HEK293 (cell line): ENCODE results near the gene COL24A1.

Experiments used
- CTCF ChIA-PET: fragments of 350-600 bp; formaldehyde crosslinking; extraction: SDS; loops from one replicate; lab custom pipeline; 2021; ENCODE audit warnings: antibody characterized with exemption; lab: Yijun Ruan, JAX
- POLR2A ChIA-PET: fragments of 300-600 bp; formaldehyde crosslinking; extraction: SDS; loops from one replicate; lab custom pipeline; 2020; ENCODE audit warnings: antibody characterized with exemption, inconsistent platforms; lab: Yijun Ruan, JAX
- H3K27ac ChIP-seq: fragments of 200-500 bp; sonication (Bioruptor generic); 2 replicates; pipeline ENCODE4 v1.5.1; 2014; ENCODE audit warnings: low read depth, low read length, control low read depth, inconsistent platforms; ENCODE audit errors: extremely low read depth
- H3K36me3 ChIP-seq, 2 experiments: fragments of 200-500 bp in 1 of 2; sonication (Bioruptor generic) in 1 of 2; 1 replicate in 1 of 2; 2 replicates in 1 of 2; pipeline ENCODE4 v1.5.1; 2014 to 2017; ENCODE audit warnings: inconsistent platforms in 2 of 2, low read length in 2 of 2; ENCODE audit not compliant: control insufficient read depth in 2 of 2, insufficient read depth in 1 of 2
- H3K4me1 ChIP-seq: fragments of 200-500 bp; sonication (Bioruptor generic); 2 replicates; pipeline ENCODE4 v1.5.1; 2014; ENCODE audit warnings: mild to moderate bottlenecking, low read length, inconsistent platforms; ENCODE audit not compliant: control insufficient read depth, insufficient read depth
- H3K4me3 ChIP-seq: 2 replicates; pipeline ENCODE4 v1.5.1; 2011; ENCODE audit warnings: low read depth, mild to moderate bottlenecking, control low read depth, low read length, moderate library complexity
- H3K9me3 ChIP-seq: fragments of 200-500 bp; sonication (Bioruptor generic); 2 replicates; pipeline ENCODE4 v1.5.1; 2014; ENCODE audit warnings: low read depth, low read length, inconsistent platforms; ENCODE audit not compliant: control insufficient read depth, insufficient read depth
- HOXC10 ChIP-seq: sonication (generic); formaldehyde crosslinking; IDR thresholded peaks from 2 replicates; pipeline ENCODE4 v1.8.1; 2023; ENCODE audit warnings: mild to moderate bottlenecking, missing genetic modification reagents
- KLF7 ChIP-seq: fragments of 450-650 bp; formaldehyde crosslinking; IDR thresholded peaks from 2 replicates; pipeline ENCODE4 v1.5.1; 2016; ENCODE audit warnings: missing biosample characterization, missing genetic modification characterization, borderline replicate concordance
- MYNN ChIP-seq: fragments of 450-650 bp; formaldehyde crosslinking; IDR thresholded peaks from 2 replicates; pipeline ENCODE4 v1.5.1; 2016; ENCODE audit warnings: missing biosample characterization, missing genetic modification characterization, borderline replicate concordance
- MZF1 ChIP-seq: fragments of 450-650 bp; formaldehyde crosslinking; IDR thresholded peaks from 2 replicates; pipeline ENCODE4 v1.5.1; 2017; ENCODE audit warnings: missing biosample characterization, missing genetic modification characterization, borderline replicate concordance
- PRDM1 ChIP-seq: fragments of 450-650 bp; formaldehyde crosslinking; IDR thresholded peaks from 2 replicates; pipeline ENCODE4; 2016; ENCODE audit warnings: missing biosample characterization, missing genetic modification characterization
- ZFHX2 ChIP-seq: fragments of 450-650 bp; formaldehyde crosslinking; conservative IDR thresholded peaks from 2 replicates; pipeline ENCODE4 v1.5.1; 2016; ENCODE audit warnings: missing biosample characterization, missing genetic modification characterization
- ZFP3 ChIP-seq: fragments of 450-650 bp; formaldehyde crosslinking; IDR thresholded peaks from 2 replicates; pipeline ENCODE4 v1.5.1; 2016; ENCODE audit warnings: low read depth, missing biosample characterization, missing genetic modification characterization
- ZNF155 ChIP-seq: fragments of 450-650 bp; formaldehyde crosslinking; IDR thresholded peaks from 2 replicates; pipeline ENCODE4 v1.5.1; 2016; ENCODE audit warnings: missing biosample characterization, missing genetic modification characterization
- ZNF175 ChIP-seq: fragments of 450-650 bp; formaldehyde crosslinking; IDR thresholded peaks from 2 replicates; pipeline ENCODE4 v1.5.1; 2016; ENCODE audit warnings: missing biosample characterization, missing genetic modification characterization
- ZNF211 ChIP-seq: fragments of 450-650 bp; formaldehyde crosslinking; IDR thresholded peaks from 2 replicates; pipeline ENCODE4 v1.5.1; 2016; ENCODE audit warnings: low read depth, missing biosample characterization, missing genetic modification characterization
- ZNF311 ChIP-seq: fragments of 450-650 bp; formaldehyde crosslinking; IDR thresholded peaks from 2 replicates; pipeline ENCODE4 v1.5.1; 2017; ENCODE audit warnings: missing biosample characterization, missing genetic modification characterization, borderline replicate concordance
- ZNF610 ChIP-seq: fragments of 450-650 bp; formaldehyde crosslinking; IDR thresholded peaks from 2 replicates; pipeline ENCODE4 v1.5.1; 2016; ENCODE audit warnings: missing biosample characterization, missing genetic modification characterization, borderline replicate concordance
- ZNF629 ChIP-seq: fragments of 450-650 bp; formaldehyde crosslinking; IDR thresholded peaks from 2 replicates; pipeline ENCODE4 v1.5.1; 2017; ENCODE audit warnings: missing biosample characterization, missing genetic modification characterization
- ZNF791 ChIP-seq: fragments of 450-650 bp; formaldehyde crosslinking; IDR thresholded peaks from 2 replicates; pipeline ENCODE4 v1.5.1; 2016; ENCODE audit warnings: missing biosample characterization, missing genetic modification characterization
- ZXDB ChIP-seq: fragments of 450-650 bp; formaldehyde crosslinking; IDR thresholded peaks from 2 replicates; pipeline ENCODE4 v1.5.1; 2016; ENCODE audit warnings: missing biosample characterization, missing genetic modification characterization
- TF ChIP-seq, protein P1 (sequence below): fragments of 450-650 bp; formaldehyde crosslinking; IDR thresholded peaks from 2 replicates; pipeline ENCODE4 v1.5.1; 2016; ENCODE audit warnings: missing biosample characterization, missing genetic modification characterization
- TF ChIP-seq, protein P2 (sequence below): fragments of 450-650 bp; formaldehyde crosslinking; IDR thresholded peaks from 2 replicates; pipeline ENCODE4 v1.5.1; 2016; ENCODE audit warnings: missing biosample characterization, missing genetic modification characterization
- TF ChIP-seq, protein P3 (sequence below): fragments of 450-650 bp; formaldehyde crosslinking; IDR thresholded peaks from 2 replicates; pipeline ENCODE4 v1.5.1; 2016; ENCODE audit warnings: missing biosample characterization, missing genetic modification characterization
- TF ChIP-seq, protein P4 (sequence below): fragments of 450-650 bp; formaldehyde crosslinking; IDR thresholded peaks from 2 replicates; pipeline ENCODE4 v1.5.1; 2016; ENCODE audit warnings: missing biosample characterization, missing genetic modification characterization
- TF ChIP-seq, protein P5 (sequence below): fragments of 450-650 bp; formaldehyde crosslinking; IDR thresholded peaks from 2 replicates; pipeline ENCODE4 v1.5.1; 2016; ENCODE audit warnings: missing biosample characterization, missing genetic modification characterization
- TF ChIP-seq, protein P6 (sequence below): fragments of 450-650 bp; formaldehyde crosslinking; IDR thresholded peaks from 2 replicates; pipeline ENCODE4 v1.5.1; 2017; ENCODE audit warnings: missing biosample characterization, mild to moderate bottlenecking, missing genetic modification characterization, moderate library complexity
- TF ChIP-seq, protein P7 (sequence below): fragments of 450-650 bp; formaldehyde crosslinking; IDR thresholded peaks from 2 replicates; pipeline ENCODE4 v1.5.1; 2016; ENCODE audit warnings: missing biosample characterization, missing genetic modification characterization
- TF ChIP-seq, protein P8 (sequence below): fragments of 450-650 bp; formaldehyde crosslinking; IDR thresholded peaks from 2 replicates; pipeline ENCODE4 v1.5.1; 2016; ENCODE audit warnings: missing biosample characterization, missing genetic modification characterization

Gene COL24A1

DNA sequence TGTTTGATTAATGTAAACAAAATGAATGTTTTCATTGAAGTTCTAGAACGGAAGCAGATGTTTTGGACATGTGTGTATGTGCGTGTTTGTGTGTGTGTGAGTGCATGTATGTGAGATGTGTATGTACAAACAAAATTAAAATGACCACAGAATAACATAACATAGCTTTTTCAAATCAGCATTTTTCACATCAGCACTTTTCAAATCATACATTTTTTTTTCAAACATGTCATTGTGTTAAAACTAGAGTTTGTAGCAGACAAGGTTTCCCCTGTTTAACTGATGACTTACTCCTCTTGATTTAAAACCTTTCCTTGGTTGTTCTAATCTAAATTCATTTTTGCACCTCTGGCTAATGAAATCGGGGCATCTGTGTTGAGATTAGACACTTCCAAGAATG lies 412.8 kb downstream of the COL24A1 start:
- H3K27ac ChIP-seq = no peak overlapping the region
- ChIA-PET CTCF (no interaction called here), POLR2A (no interaction called here)
- no peak overlapping the region for H3K4me3 ChIP-seq
- TF ChIP-seq ZNF175 (no peak), ZXDB (tag by site-specific recombination) (no peak), ZFHX2 (tag by site-specific recombination) (no peak), ZNF155 (tag by site-specific recombination) (no peak), ZNF791 (no peak), ZNF610 (tag by site-specific recombination) (no peak), HOXC10 (CRISPR knock-in tag) (no peak), PRDM1 (no peak)
- TF ChIP-seq, protein P1, sequence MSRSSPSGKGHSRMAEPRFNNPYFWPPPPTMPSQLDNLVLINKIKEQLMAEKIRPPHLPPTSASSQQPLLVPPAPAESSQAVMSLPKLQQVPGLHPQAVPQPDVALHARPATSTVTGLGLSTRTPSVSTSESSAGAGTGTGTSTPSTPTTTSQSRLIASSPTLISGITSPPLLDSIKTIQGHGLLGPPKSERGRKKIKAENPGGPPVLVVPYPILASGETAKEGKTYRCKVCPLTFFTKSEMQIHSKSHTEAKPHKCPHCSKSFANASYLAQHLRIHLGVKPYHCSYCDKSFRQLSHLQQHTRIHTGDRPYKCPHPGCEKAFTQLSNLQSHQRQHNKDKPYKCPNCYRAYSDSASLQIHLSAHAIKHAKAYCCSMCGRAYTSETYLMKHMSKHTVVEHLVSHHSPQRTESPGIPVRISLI = no peak
- TF ChIP-seq, protein P2, sequence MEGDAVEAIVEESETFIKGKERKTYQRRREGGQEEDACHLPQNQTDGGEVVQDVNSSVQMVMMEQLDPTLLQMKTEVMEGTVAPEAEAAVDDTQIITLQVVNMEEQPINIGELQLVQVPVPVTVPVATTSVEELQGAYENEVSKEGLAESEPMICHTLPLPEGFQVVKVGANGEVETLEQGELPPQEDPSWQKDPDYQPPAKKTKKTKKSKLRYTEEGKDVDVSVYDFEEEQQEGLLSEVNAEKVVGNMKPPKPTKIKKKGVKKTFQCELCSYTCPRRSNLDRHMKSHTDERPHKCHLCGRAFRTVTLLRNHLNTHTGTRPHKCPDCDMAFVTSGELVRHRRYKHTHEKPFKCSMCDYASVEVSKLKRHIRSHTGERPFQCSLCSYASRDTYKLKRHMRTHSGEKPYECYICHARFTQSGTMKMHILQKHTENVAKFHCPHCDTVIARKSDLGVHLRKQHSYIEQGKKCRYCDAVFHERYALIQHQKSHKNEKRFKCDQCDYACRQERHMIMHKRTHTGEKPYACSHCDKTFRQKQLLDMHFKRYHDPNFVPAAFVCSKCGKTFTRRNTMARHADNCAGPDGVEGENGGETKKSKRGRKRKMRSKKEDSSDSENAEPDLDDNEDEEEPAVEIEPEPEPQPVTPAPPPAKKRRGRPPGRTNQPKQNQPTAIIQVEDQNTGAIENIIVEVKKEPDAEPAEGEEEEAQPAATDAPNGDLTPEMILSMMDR = no peak
- TF ChIP-seq, protein P3, sequence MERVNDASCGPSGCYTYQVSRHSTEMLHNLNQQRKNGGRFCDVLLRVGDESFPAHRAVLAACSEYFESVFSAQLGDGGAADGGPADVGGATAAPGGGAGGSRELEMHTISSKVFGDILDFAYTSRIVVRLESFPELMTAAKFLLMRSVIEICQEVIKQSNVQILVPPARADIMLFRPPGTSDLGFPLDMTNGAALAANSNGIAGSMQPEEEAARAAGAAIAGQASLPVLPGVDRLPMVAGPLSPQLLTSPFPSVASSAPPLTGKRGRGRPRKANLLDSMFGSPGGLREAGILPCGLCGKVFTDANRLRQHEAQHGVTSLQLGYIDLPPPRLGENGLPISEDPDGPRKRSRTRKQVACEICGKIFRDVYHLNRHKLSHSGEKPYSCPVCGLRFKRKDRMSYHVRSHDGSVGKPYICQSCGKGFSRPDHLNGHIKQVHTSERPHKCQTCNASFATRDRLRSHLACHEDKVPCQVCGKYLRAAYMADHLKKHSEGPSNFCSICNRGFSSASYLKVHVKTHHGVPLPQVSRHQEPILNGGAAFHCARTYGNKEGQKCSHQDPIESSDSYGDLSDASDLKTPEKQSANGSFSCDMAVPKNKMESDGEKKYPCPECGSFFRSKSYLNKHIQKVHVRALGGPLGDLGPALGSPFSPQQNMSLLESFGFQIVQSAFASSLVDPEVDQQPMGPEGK = no peak
- TF ChIP-seq, protein P4, sequence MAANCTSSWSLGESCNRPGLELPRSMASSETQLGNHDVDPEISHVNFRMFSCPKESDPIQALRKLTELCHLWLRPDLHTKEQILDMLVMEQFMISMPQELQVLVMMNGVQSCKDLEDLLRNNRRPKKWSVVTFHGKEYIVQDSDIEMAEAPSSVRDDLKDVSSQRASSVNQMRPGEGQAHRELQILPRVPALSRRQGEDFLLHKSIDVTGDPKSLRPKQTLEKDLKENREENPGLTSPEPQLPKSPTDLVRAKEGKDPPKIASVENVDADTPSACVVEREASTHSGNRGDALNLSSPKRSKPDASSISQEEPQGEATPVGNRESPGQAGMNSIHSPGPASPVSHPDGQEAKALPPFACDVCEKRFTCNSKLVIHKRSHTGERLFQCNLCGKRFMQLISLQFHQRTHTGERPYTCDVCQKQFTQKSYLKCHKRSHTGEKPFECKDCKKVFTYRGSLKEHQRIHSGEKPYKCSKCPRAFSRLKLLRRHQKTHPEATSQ (tag by site-specific recombination) = no peak
- H3K4me1 ChIP-seq = no peaks in the 10 kb centered on the region
- no peaks in the 10 kb centered on the region for H3K9me3 ChIP-seq
- H3K36me3 ChIP-seq = no peaks in the 10 kb centered on the region

DNA sequence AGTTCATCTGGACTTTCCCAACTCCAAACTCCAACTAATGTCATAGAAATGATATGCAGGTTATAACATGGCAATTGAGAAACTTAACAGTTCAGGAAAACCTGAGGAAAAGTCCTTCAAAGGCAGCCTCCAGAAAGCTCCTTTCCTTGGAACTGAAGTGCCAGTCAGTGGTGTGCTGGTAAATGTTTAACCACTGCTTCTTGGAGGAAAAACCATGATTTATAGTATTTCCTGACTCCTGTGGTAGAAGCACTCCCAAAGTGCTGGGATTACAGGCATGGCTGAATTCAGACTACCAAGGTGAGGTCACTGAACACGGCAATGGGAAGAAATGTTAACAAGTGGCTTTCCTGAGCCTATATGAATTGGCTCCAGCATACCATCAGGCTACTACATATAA lies 421.6 kb downstream of the COL24A1 start:
- Histone ChIP-seq H3K4me1 (no peaks in the 10 kb centered on the region), H3K9me3 (no peaks in the 10 kb centered on the region), H3K36me3 (no peaks in the 10 kb centered on the region), H3K27ac (no peak overlapping the region), H3K4me3 (no peak overlapping the region)
- ChIA-PET CTCF (interaction anchor here (0.6 to 1.5 kb wide), 3 partner anchors 13 to 533 kb away, joined by 4 to 8 read pairs (median 5); no protein-coding TSS in a partner anchor), POLR2A (no interaction called here)
- no peak for TF ChIP-seq MYNN (tag by site-specific recombination)
- TF ChIP-seq, protein P5, sequence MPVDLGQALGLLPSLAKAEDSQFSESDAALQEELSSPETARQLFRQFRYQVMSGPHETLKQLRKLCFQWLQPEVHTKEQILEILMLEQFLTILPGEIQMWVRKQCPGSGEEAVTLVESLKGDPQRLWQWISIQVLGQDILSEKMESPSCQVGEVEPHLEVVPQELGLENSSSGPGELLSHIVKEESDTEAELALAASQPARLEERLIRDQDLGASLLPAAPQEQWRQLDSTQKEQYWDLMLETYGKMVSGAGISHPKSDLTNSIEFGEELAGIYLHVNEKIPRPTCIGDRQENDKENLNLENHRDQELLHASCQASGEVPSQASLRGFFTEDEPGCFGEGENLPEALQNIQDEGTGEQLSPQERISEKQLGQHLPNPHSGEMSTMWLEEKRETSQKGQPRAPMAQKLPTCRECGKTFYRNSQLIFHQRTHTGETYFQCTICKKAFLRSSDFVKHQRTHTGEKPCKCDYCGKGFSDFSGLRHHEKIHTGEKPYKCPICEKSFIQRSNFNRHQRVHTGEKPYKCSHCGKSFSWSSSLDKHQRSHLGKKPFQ (tag by site-specific recombination) = no peak
- no peak for TF ChIP-seq ZNF211 (tag by site-specific recombination)
- no peak for TF ChIP-seq MZF1
- no peak for TF ChIP-seq KLF7 (tag by site-specific recombination)
- TF ChIP-seq, protein P6, sequence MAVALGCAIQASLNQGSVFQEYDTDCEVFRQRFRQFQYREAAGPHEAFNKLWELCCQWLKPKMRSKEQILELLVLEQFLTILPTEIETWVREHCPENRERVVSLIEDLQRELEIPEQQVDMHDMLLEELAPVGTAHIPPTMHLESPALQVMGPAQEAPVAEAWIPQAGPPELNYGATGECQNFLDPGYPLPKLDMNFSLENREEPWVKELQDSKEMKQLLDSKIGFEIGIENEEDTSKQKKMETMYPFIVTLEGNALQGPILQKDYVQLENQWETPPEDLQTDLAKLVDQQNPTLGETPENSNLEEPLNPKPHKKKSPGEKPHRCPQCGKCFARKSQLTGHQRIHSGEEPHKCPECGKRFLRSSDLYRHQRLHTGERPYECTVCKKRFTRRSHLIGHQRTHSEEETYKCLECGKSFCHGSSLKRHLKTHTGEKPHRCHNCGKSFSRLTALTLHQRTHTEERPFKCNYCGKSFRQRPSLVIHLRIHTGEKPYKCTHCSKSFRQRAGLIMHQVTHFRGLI (tag by site-specific recombination) = no peak
- TF ChIP-seq ZFP3 (tag by site-specific recombination) = no peak
- TF ChIP-seq ZNF311 (tag by site-specific recombination) = no peak
- TF ChIP-seq, protein P7, sequence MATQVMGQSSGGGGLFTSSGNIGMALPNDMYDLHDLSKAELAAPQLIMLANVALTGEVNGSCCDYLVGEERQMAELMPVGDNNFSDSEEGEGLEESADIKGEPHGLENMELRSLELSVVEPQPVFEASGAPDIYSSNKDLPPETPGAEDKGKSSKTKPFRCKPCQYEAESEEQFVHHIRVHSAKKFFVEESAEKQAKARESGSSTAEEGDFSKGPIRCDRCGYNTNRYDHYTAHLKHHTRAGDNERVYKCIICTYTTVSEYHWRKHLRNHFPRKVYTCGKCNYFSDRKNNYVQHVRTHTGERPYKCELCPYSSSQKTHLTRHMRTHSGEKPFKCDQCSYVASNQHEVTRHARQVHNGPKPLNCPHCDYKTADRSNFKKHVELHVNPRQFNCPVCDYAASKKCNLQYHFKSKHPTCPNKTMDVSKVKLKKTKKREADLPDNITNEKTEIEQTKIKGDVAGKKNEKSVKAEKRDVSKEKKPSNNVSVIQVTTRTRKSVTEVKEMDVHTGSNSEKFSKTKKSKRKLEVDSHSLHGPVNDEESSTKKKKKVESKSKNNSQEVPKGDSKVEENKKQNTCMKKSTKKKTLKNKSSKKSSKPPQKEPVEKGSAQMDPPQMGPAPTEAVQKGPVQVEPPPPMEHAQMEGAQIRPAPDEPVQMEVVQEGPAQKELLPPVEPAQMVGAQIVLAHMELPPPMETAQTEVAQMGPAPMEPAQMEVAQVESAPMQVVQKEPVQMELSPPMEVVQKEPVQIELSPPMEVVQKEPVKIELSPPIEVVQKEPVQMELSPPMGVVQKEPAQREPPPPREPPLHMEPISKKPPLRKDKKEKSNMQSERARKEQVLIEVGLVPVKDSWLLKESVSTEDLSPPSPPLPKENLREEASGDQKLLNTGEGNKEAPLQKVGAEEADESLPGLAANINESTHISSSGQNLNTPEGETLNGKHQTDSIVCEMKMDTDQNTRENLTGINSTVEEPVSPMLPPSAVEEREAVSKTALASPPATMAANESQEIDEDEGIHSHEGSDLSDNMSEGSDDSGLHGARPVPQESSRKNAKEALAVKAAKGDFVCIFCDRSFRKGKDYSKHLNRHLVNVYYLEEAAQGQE = no peak
- no peak for TF ChIP-seq ZNF629 (tag by site-specific recombination)
- TF ChIP-seq, protein P8, sequence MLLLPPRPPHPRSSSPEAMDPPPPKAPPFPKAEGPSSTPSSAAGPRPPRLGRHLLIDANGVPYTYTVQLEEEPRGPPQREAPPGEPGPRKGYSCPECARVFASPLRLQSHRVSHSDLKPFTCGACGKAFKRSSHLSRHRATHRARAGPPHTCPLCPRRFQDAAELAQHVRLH (tag by site-specific recombination) = no peak
